Liver (tissue), 9 donors: Measurements from ENCODE around the gene GCLC. TPM values are rescaled to one million over a fixed set of nuclear protein-coding genes. Genes with fewer than 3 reads are reported as not detected.
A peak's percentile ranks its signal among the peaks of the same experiment; 100 is the strongest.

ENCODE experiments used
- DNase-seq: peaks from one replicate; pipeline ENCODE4 v3.0.0-alpha.2; 2017; ENCODE audit warnings: low spot score
- H3K27ac ChIP-seq, 2 donors: one replicate each; pipeline ENCODE4 v1.7.0; 2013; ENCODE audit warnings: inconsistent platforms in 2 of 2, low read length in 2 of 2, control low read depth in 1 of 2, low read depth in 1 of 2, mild to moderate bottlenecking in 1 of 2
- H3K27me3 ChIP-seq, 4 donors: one replicate each; pipeline versions ENCODE4 v1.6.1 to v1.7.0; 2013; ENCODE audit warnings: low read length in 3 of 4, inconsistent platforms in 1 of 4, mild to moderate bottlenecking in 1 of 4, moderate library complexity in 1 of 4; ENCODE audit not compliant: control insufficient read depth in 4 of 4, insufficient read depth in 4 of 4
- H3K36me3 ChIP-seq, 4 donors: one replicate each; pipeline versions ENCODE4 v1.6.1 to v1.7.0; 2013; ENCODE audit warnings: low read length in 3 of 4, mild to moderate bottlenecking in 3 of 4, low read depth in 1 of 4, moderate library complexity in 1 of 4; ENCODE audit not compliant: control insufficient read depth in 4 of 4, insufficient read depth in 3 of 4
- H3K4me1 ChIP-seq, 4 donors: one replicate each; pipeline versions ENCODE4 v1.6.1 to v1.7.0; 2013; ENCODE audit warnings: low read length in 3 of 4, mild to moderate bottlenecking in 3 of 4, moderate library complexity in 1 of 4; ENCODE audit not compliant: control insufficient read depth in 4 of 4, insufficient read depth in 4 of 4
- H3K4me3 ChIP-seq, 3 donors: one replicate each; pipeline versions ENCODE4 v1.6.1 to v1.7.0; 2013; ENCODE audit warnings: low read length in 3 of 3, control low read depth in 1 of 3, low read depth in 1 of 3, mild to moderate bottlenecking in 1 of 3
- H3K9ac ChIP-seq, 2 donors: one replicate each; pipeline ENCODE4 v1.7.0; 2013; ENCODE audit warnings: low read length in 2 of 2, mild to moderate bottlenecking in 2 of 2, moderate library complexity in 2 of 2, control low read depth in 1 of 2, low read depth in 1 of 2
- H3K9me3 ChIP-seq, 4 donors: one replicate each; pipeline versions ENCODE4 v1.6.1 to v1.7.0; 2013; ENCODE audit warnings: low read length in 3 of 4; ENCODE audit not compliant: control insufficient read depth in 4 of 4
- ATF3 ChIP-seq: IDR thresholded peaks from 2 replicates; pipeline ENCODE4 v1.6.1; 2016; ENCODE audit warnings: antibody characterized with exemption
- CTCF ChIP-seq: fragments of 150-350 bp; IDR thresholded peaks from 2 replicates; pipeline ENCODE4 v1.5.1; 2017; ENCODE audit warnings: improper control_type of control experiment, low read depth, low read length; ENCODE audit not compliant: missing input control
- EGR1 ChIP-seq, 2 donors: IDR thresholded peaks; 2 replicates each; pipeline ENCODE4 v1.6.1; 2016 to 2018; ENCODE audit warnings: antibody characterized with exemption in 2 of 2, low read depth in 2 of 2
- FOXA1 ChIP-seq: IDR thresholded peaks from 2 replicates; pipeline ENCODE4 v1.6.1; 2016; ENCODE audit warnings: antibody characterized with exemption
- HNF4A ChIP-seq, 2 donors: conservative IDR thresholded peaks; 2 replicates each; pipeline ENCODE4 v1.6.1; 2016; ENCODE audit warnings: antibody characterized with exemption in 2 of 2, mild to moderate bottlenecking in 2 of 2
- HNF4G ChIP-seq: IDR thresholded peaks from 2 replicates; pipeline ENCODE4 v1.6.1; 2016; ENCODE audit warnings: antibody characterized with exemption
- MAX ChIP-seq: IDR thresholded peaks from 2 replicates; pipeline ENCODE4 v1.6.1; 2016; ENCODE audit warnings: antibody characterized with exemption
- RAD21 ChIP-seq, 2 donors: IDR thresholded peaks; 2 replicates each; pipeline ENCODE4 v1.6.1; 2016; ENCODE audit warnings: antibody characterized with exemption in 2 of 2, mild to moderate bottlenecking in 2 of 2
- REST ChIP-seq: IDR thresholded peaks from 2 replicates; pipeline ENCODE4 v1.6.1; 2016; ENCODE audit warnings: antibody characterized with exemption, mild to moderate bottlenecking
- SP1 ChIP-seq: IDR thresholded peaks from 2 replicates; pipeline ENCODE4 v1.6.1; 2018; ENCODE audit warnings: antibody characterized with exemption, mild to moderate bottlenecking
- TAF1 ChIP-seq: conservative IDR thresholded peaks from 2 replicates; pipeline ENCODE4 v1.6.1; 2016; ENCODE audit warnings: antibody characterized with exemption, mild to moderate bottlenecking
- ZBTB33 ChIP-seq: IDR thresholded peaks from 2 replicates; pipeline ENCODE4 v1.6.1; 2016; ENCODE audit warnings: antibody characterized with exemption
- WGBS: extraction: QIAGEN DNeasy Blood & Tissue Kit; methylation state at CpG from one replicate; pipeline ENCODE4 v1.1.7; 2013; 5-methylcytosine and 5-hydroxymethylcytosine counted together
- polyA plus RNA-seq, 2 donors: library from polyadenylated mRNA; stranded (reverse) in 1 of 2; unstranded in 1 of 2; fragments of 200-250 nt in 1 of 2; fragments of >200 nt in 1 of 2; fragmentation: Nextera tagmentation in 1 of 2; extraction: Ambion mirVana in 1 of 2; gene quantifications; one replicate each; pipeline versions ENCODE4 v1.2.1 to v1.2.3, GENCODE V29; 2013 to 2015
- total RNA-seq, 2 donors: library from RNA; depleted of rRNA; stranded (reverse); fragments of >200 nt; gene quantifications; one replicate each; pipeline ENCODE4 v1.2.3, GENCODE V29; 2014
- donor health status: healthy.
- donor health status: healthy.
- donor health status: healthy.
- donor health status: healthy.
- donor health status: healthy.

Gene GCLC
- total and polyA plus RNA-seq, 4 donors, result 28.6 to 135 (median 79.8) TPM

GRCh38 chr6:53527249-53527765 is 17.6 kb downstream of the GCLC start (continued):
- TF ChIP-seq CTCF, result no peak

- WGBS, result 52% methylated on average over 1 of the region's 1 CpG
- H3K27ac ChIP-seq, result no peak overlapping the region
Observed at GRCh38 chr6:53526000-53526399, 18.9 kb downstream of the GCLC start.

GRCh38 chr6:53524455-53524815 is 20.5 kb downstream of the GCLC start:
- peaks cover 0 to 48% (median 31%) of the 10 kb centered on the region in 4 donors for H3K4me1 ChIP-seq

More at GRCh38 chr6:53526000-53526399, 18.9 kb downstream of the GCLC start:
- no peaks in the 10 kb centered on the region for H3K9me3 ChIP-seq
- no peaks in the 10 kb centered on the region for H3K36me3 ChIP-seq
- TF ChIP-seq HNF4A (conservative IDR thresholded peaks at IDR 0.05) (peak; percentile 29 to 36), TAF1 (no peak)
- DNase-seq, result no peak
- no peak overlapping the region for H3K4me3 ChIP-seq
- no peak overlapping the region for H3K9ac ChIP-seq
- no peaks in the 10 kb centered on the region for H3K27me3 ChIP-seq
- peaks cover 0 to 63% (median 45%) of the 10 kb centered on the region in 4 donors for H3K4me1 ChIP-seq

GRCh38 chr6:53523511-53524454 is 21.1 kb downstream of the GCLC start:
- DNase-seq, result no peak
- 61% methylated on average over 8 of the region's 8 CpGs for WGBS
- H3K36me3 ChIP-seq, result peaks cover 0 to 11% (median 9%) of the 10 kb centered on the region in 4 donors
- no peak overlapping the region for H3K4me3 ChIP-seq
- H3K27ac ChIP-seq, result no peak overlapping the region
- H3K4me1 ChIP-seq, result peaks cover 0 to 46% (median 33%) of the 10 kb centered on the region in 4 donors
- H3K27me3 ChIP-seq, result no peaks in the 10 kb centered on the region
- H3K9ac ChIP-seq, result no peak overlapping the region
- no peaks in the 10 kb centered on the region for H3K9me3 ChIP-seq
- TF ChIP-seq HNF4G (no peak), ZBTB33 (no peak), EGR1 (IDR thresholded peaks at IDR 0.05; ENCODE audit: low read depth in 2 of 2) (no peak), CTCF (no peak), FOXA1 (no peak), RAD21 (IDR thresholded peaks at IDR 0.05) (no peak), ATF3 (no peak), REST (no peak), TAF1 (no peak)

More at GRCh38 chr6:53524455-53524815, 20.5 kb downstream of the GCLC start:
- no peak for DNase-seq
- Histone ChIP-seq H3K9ac (no peak overlapping the region), H3K36me3 (peaks cover 0 to 11% (median 7%) of the 10 kb centered on the region in 4 donors), H3K27ac (no peak overlapping the region), H3K4me3 (no peak overlapping the region), H3K9me3 (no peaks in the 10 kb centered on the region), H3K27me3 (no peaks in the 10 kb centered on the region)
- no peak for TF ChIP-seq RAD21 (IDR thresholded peaks at IDR 0.05)
- no peak for TF ChIP-seq SP1
- no peak for TF ChIP-seq EGR1 (IDR thresholded peaks at IDR 0.05; ENCODE audit: low read depth in 2 of 2)
- TF ChIP-seq MAX, result no peak
- no peak for TF ChIP-seq HNF4G
- WGBS, result 63% methylated on average over 1 of the region's 1 CpG
